Sigmoid colon (tissue), 7 donors: ENCODE results near the gene HPS3. TPM values are rescaled to one million over a fixed set of nuclear protein-coding genes. Genes with fewer than 3 reads are reported as not detected.

Experiments used
- DNase-seq: peaks from one replicate; pipeline ENCODE4 v3.0.0-alpha.2; 2019
- H3K27ac ChIP-seq, 4 donors: fragments of 200-600 bp; sonication (generic); one replicate each; pipeline ENCODE4 v1.5.1; 2016 to 2019; ENCODE audit warnings: mild to moderate bottlenecking in 1 of 4
- H3K27me3 ChIP-seq, 3 donors: fragments of 200-600 bp; sonication (generic); one replicate each; pipeline ENCODE4 v1.5.1; 2019; ENCODE audit warnings: mild to moderate bottlenecking in 1 of 3
- H3K36me3 ChIP-seq, 4 donors: fragments of 200-600 bp; sonication (generic); one replicate each; pipeline ENCODE4 v1.5.1; 2016 to 2019
- H3K4me1 ChIP-seq, 4 donors: fragments of 200-600 bp; sonication (generic); one replicate each; pipeline ENCODE4 v1.5.1; 2017 to 2019
- H3K4me3 ChIP-seq, 4 donors: fragments of 200-600 bp; sonication (generic); one replicate each; pipeline ENCODE4 v1.5.1; 2017 to 2019; ENCODE audit warnings: mild to moderate bottlenecking in 2 of 4, moderate library complexity in 1 of 4
- H3K9me3 ChIP-seq, 4 donors: fragments of 200-600 bp in 3 of 4; sonication (generic) in 3 of 4; one replicate each; pipeline versions ENCODE4 v1.5.1 to v1.6.1; 2013 to 2019
- EP300 ChIP-seq, 4 donors: sonication (generic); formaldehyde crosslinking; IDR thresholded peaks; one replicate each; pipeline ENCODE4 v1.6.1; 2017; ENCODE audit warnings: antibody characterized with exemption in 4 of 4
- POLR2A ChIP-seq, 2 donors: fragments of 450-650 bp; IDR thresholded peaks; one replicate each; pipeline ENCODE4 v1.6.1; 2016; ENCODE audit warnings: antibody characterized with exemption in 2 of 2, mild to moderate bottlenecking in 2 of 2, moderate library complexity in 2 of 2
- POLR2AphosphoS5 ChIP-seq, 4 donors: sonication (generic); formaldehyde crosslinking; IDR thresholded peaks; one replicate each; pipeline ENCODE4 v1.6.1; 2017; ENCODE audit warnings: antibody characterized with exemption in 4 of 4
- WGBS, 2 donors: extraction: QIAGEN DNeasy Blood & Tissue Kit; methylation state at CpG; one replicate each; pipeline ENCODE4 v1.1.7; 2013; 5-methylcytosine and 5-hydroxymethylcytosine counted together
- intact Hi-C: fragments of 100-400 bp; cut with DNase I; formaldehyde crosslinking; loops from one replicate; pipeline ENCODE4 v1.15.1; 2023
- polyA plus RNA-seq, 3 donors: library from polyadenylated mRNA; stranded (reverse); fragments of 200-250 nt; gene quantifications; one replicate each; pipeline ENCODE4 v1.2.3, GENCODE V29; 2013
- total RNA-seq, 4 donors: library from RNA; depleted of rRNA; stranded (reverse); fragments of >200 nt; gene quantifications; one replicate each; pipeline ENCODE4 v1.1.0, GENCODE V29; 2016
- TF ChIP-seq, protein P1 (sequence below), 4 experiments: fragments of 450-650 bp in 3 of 4; fragments of 200-600 bp in 1 of 4; IDR thresholded peaks; one replicate each; pipeline ENCODE4 v1.5.1; 2016 to 2019; ENCODE audit warnings: antibody characterized with exemption in 4 of 4, mild to moderate bottlenecking in 3 of 4, moderate library complexity in 2 of 4
- donor health status: healthy with polysubstance abuse.
- donor health status: Bipolar disorder and iron deficiency.
- donor health status: healthy.

The HPS3 gene
- total and polyA plus RNA-seq, 7 donors, result 7.8 to 25.3 (median 14.8) TPM

DNA sequence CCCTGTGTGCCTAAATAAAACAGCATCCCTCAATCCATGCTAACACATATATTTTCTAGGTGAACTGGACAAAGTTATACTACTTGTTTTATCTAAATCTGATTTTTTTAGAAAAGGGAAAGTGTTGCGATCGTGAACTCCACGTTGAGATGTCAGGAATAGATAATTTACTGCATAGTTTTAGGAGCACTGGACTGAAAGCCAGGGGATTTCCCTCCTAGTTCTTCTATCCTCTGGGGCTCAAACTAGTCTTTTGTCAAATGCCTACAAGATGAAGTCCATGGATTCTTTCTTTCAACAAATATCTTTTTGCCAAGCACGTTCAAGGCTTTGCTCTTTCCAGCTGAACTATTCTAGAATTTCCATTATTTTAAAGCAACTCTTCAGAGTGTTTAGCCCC lies 617 bp upstream of the HPS3 start:
- no peaks in the 10 kb centered on the region for H3K36me3 ChIP-seq
- H3K27ac ChIP-seq, result peak overlapping the region; percentile 77 to 93 (median 86)
- TF ChIP-seq POLR2A (IDR thresholded peaks at IDR 0.05), result no peak
- no peaks in the 10 kb centered on the region for H3K9me3 ChIP-seq
- H3K4me1 ChIP-seq, result peaks cover 0 to 36% (median 24%) of the 10 kb centered on the region in 4 donors
- H3K4me3 ChIP-seq, result peak overlapping the region; percentile 61 to 99 (median 89)
- no peaks in the 10 kb centered on the region for H3K27me3 ChIP-seq
- intact Hi-C loops, result loop anchor here (10.0 kb wide), 1 partner anchor 366 kb away; no protein-coding TSS in a partner anchor
- 14 to 17% methylated on average over 4 of the region's 4 CpGs for WGBS, 2 donors
- no peak for DNase-seq

DNA sequence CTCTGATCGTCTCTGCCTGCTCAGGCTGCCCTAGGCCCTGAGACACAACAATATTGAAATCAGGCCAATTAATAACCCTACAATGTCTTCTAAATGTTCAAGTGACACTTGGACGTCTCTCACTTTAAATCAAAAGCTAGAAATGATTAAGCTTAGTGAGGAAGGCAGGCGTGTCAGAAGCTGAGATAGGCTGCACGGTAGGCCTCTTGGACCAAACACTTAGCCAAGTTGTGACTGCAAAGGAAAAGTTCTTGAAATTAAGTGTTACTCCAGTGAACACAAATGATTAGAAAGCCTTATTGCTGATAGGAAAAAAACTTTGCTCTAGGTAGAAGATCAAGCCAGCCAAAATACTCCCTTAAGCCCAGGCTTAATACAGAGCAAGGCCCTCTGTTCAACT lies 2.2 kb downstream of the HPS3 start:
- WGBS, 2 donors, result 36 to 53% methylated on average over 4 of the region's 4 CpGs
- H3K36me3 ChIP-seq, result no peaks in the 10 kb centered on the region
- no peak overlapping the region for H3K4me3 ChIP-seq
- H3K9me3 ChIP-seq, result no peaks in the 10 kb centered on the region
- peaks cover 0 to 48% (median 39%) of the 10 kb centered on the region in 4 donors for H3K4me1 ChIP-seq
- no peaks in the 10 kb centered on the region for H3K27me3 ChIP-seq
- no peak for TF ChIP-seq POLR2A (IDR thresholded peaks at IDR 0.05)
- peak overlapping the region; percentile 24 to 93 (median 60) for H3K27ac ChIP-seq
- no peak for DNase-seq
- intact Hi-C loops, result loop anchor here (5.0 kb wide), 1 partner anchor 174 kb away; no protein-coding TSS in a partner anchor

DNA sequence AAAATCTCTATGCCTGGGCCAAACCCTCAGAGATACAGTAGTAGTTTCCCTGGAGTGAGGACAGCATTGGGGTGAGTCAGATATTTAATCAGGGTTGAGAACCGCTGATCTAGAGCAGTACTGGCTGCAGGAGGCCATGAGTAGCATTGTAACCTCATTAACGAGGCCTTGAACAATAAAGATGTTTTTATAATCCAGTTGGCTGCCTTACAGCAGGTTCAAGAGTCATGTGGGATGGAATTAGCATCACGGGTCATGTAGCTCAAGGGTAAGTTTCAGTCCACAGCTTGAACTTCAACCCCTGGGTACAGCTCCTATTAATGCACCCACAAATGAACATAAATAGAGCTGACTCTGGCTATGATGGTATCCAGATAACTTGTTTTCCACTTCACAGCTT lies 5.1 kb downstream of the HPS3 start:
- Histone ChIP-seq H3K4me3 (no peak overlapping the region), H3K4me1 (peaks cover 0 to 41% (median 36%) of the 10 kb centered on the region in 4 donors), H3K27me3 (no peaks in the 10 kb centered on the region), H3K36me3 (no peaks in the 10 kb centered on the region), H3K27ac (peak overlapping the region in 3 of 4 donors; percentile 19 to 58 (median 43)), H3K9me3 (no peaks in the 10 kb centered on the region)
- intact Hi-C loops, result loop anchor here (5.0 kb wide), 1 partner anchor 177 kb away; no protein-coding TSS in a partner anchor
- DNase-seq, result no peak
- peak in 1 of 4 donors; percentile 11 for TF ChIP-seq POLR2AphosphoS5 (IDR thresholded peaks at IDR 0.05)
- TF ChIP-seq, protein P1, sequence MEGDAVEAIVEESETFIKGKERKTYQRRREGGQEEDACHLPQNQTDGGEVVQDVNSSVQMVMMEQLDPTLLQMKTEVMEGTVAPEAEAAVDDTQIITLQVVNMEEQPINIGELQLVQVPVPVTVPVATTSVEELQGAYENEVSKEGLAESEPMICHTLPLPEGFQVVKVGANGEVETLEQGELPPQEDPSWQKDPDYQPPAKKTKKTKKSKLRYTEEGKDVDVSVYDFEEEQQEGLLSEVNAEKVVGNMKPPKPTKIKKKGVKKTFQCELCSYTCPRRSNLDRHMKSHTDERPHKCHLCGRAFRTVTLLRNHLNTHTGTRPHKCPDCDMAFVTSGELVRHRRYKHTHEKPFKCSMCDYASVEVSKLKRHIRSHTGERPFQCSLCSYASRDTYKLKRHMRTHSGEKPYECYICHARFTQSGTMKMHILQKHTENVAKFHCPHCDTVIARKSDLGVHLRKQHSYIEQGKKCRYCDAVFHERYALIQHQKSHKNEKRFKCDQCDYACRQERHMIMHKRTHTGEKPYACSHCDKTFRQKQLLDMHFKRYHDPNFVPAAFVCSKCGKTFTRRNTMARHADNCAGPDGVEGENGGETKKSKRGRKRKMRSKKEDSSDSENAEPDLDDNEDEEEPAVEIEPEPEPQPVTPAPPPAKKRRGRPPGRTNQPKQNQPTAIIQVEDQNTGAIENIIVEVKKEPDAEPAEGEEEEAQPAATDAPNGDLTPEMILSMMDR (IDR thresholded peaks at IDR 0.05), result no peak
- no peak for TF ChIP-seq POLR2A (IDR thresholded peaks at IDR 0.05)
- TF ChIP-seq EP300 (IDR thresholded peaks at IDR 0.05), result no peak
- 18 to 63% methylated on average over 3 of the region's 3 CpGs for WGBS, 2 donors

DNA sequence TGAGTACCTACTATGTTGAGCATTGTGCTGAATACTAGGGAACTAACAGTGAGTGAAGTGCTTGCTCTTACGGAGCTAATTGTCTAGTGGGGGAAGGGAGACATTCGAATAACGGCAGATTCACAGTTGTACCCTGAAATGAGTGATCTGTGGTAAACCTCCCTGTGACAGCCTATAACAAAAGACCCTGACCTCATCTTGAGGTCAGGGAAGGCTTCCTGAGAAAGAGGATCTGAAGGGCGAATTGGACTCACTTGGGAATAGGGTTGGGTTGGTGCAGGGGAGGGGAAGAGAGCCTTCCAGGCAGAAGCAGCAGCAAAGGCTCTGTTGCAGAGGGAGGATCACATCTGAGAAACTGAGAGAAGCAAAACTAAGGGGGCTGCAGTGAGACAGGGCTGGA lies 13.2 kb downstream of the HPS3 start:
- intact Hi-C loops, result no loop called here
- Histone ChIP-seq H3K4me3 (no peak overlapping the region), H3K27ac (no peak overlapping the region), H3K36me3 (peaks cover 0 to 32% (median 10%) of the 10 kb centered on the region in 4 donors), H3K27me3 (no peaks in the 10 kb centered on the region), H3K9me3 (no peaks in the 10 kb centered on the region), H3K4me1 (no peaks in the 10 kb centered on the region)
- TF ChIP-seq POLR2A (IDR thresholded peaks at IDR 0.05) (no peak), POLR2AphosphoS5 (IDR thresholded peaks at IDR 0.05) (no peak), EP300 (IDR thresholded peaks at IDR 0.05) (no peak)
- TF ChIP-seq, protein P1 (IDR thresholded peaks at IDR 0.05), result no peak
- no peak for DNase-seq
- 64 to 91% methylated on average over 4 of the region's 4 CpGs for WGBS, 2 donors

DNA sequence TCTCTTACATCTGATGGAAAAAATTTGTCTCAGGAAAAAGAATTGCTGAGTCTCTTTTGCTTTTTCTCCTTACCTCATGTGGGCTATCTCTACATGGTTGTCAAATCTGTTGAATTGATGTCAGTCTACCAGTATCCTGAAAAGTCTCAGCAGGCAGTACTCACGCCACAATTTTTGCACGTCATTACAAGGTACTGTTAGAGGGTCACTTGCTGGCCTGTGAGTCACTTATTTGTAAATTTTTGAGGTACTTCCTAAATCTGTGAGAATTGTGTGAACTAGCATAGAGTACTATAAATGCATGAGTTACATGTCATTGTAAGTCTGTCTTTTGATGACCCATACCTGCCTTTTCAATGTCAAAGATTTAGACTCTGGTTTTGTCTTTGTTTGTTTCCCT lies 15.9 kb downstream of the HPS3 start:
- Histone ChIP-seq H3K4me1 (no peaks in the 10 kb centered on the region), H3K27ac (no peak overlapping the region)
- TF ChIP-seq POLR2AphosphoS5 (IDR thresholded peaks at IDR 0.05), result no peak
- no peak for TF ChIP-seq EP300 (IDR thresholded peaks at IDR 0.05)
- TF ChIP-seq POLR2A (IDR thresholded peaks at IDR 0.05), result no peak
- TF ChIP-seq, protein P1 (IDR thresholded peaks at IDR 0.05), result no peak

DNA sequence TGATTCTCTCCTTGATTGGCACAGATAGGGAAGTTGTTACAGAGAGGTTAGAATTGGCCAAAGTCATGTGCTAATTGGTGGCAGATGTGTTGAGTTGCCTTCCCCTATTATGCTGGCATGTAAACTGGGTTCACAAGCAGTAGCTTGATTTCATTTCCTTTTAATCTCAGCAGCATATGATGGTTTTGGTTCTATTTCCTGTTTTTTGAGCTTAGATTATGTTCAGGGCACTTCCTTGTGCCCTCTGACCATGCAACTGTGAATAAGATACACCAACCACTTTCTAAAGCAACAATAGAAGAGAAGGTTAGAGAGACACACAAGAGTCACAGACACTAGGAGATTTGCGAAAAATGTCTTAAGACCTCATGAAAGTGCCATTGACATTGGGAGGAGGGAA lies 16.5 kb downstream of the HPS3 start:
- peaks cover 0 to 44% (median 11%) of the 10 kb centered on the region in 4 donors for H3K36me3 ChIP-seq
- no peak for TF ChIP-seq POLR2AphosphoS5 (IDR thresholded peaks at IDR 0.05)
- no peak for TF ChIP-seq EP300 (IDR thresholded peaks at IDR 0.05)
- no peak for TF ChIP-seq POLR2A (IDR thresholded peaks at IDR 0.05)
- TF ChIP-seq, protein P1 (IDR thresholded peaks at IDR 0.05), result no peak
- H3K4me3 ChIP-seq, result no peak overlapping the region
- 69 to 95% methylated on average over 1 of the region's 1 CpG for WGBS, 2 donors
- no peak for DNase-seq
- H3K27ac ChIP-seq, result peak overlapping the region in 1 of 4 donors; percentile 32
- H3K27me3 ChIP-seq, result no peaks in the 10 kb centered on the region
- intact Hi-C loops, result no loop called here
- no peaks in the 10 kb centered on the region for H3K4me1 ChIP-seq
- H3K9me3 ChIP-seq, result no peaks in the 10 kb centered on the region

More for the DNA sequence above, 15.9 kb downstream of the HPS3 start:
- no peaks in the 10 kb centered on the region for H3K27me3 ChIP-seq
- WGBS, 2 donors, result 75 to 93% methylated on average over 2 of the region's 2 CpGs
- no peaks in the 10 kb centered on the region for H3K9me3 ChIP-seq
- intact Hi-C loops, result no loop called here
- peaks cover 0 to 39% (median 11%) of the 10 kb centered on the region in 4 donors for H3K36me3 ChIP-seq
- H3K4me3 ChIP-seq, result no peak overlapping the region
- DNase-seq, result no peak
